Esophagus muscularis mucosa (tissue), 4 donors: ENCODE data around the gene SURF4.

Experiments
- CTCF ChIP-seq, 3 experiments: fragments of 200-600 bp in 2 of 3; fragments of 450-650 bp in 1 of 3; sonication (generic) in 2 of 3; IDR thresholded peaks; one replicate each; pipeline ENCODE4 v1.5.1; 2017 to 2019; ENCODE audit warnings: antibody characterized with exemption in 3 of 3, mild to moderate bottlenecking in 2 of 3, moderate library complexity in 1 of 3
- EP300 ChIP-seq: sonication (generic); formaldehyde crosslinking; IDR thresholded peaks from one replicate; pipeline ENCODE4 v1.6.1; 2017; ENCODE audit warnings: antibody characterized with exemption
- POLR2AphosphoS5 ChIP-seq, 2 donors: sonication (generic); formaldehyde crosslinking; IDR thresholded peaks; one replicate each; pipeline ENCODE4 v1.6.1; 2017; ENCODE audit warnings: antibody characterized with exemption in 2 of 2

- TF ChIP-seq EP300 (no peak), POLR2AphosphoS5 (IDR thresholded peaks at IDR 0.05) (no peak), CTCF (IDR thresholded peaks at IDR 0.05) (no peak)
Observed at GRCh38 chr9:133383438-133383837, 7.6 kb upstream of the SURF4 start.
